Upper lobe of left lung (tissue), 4 donors: ENCODE measurements around the gene ZFYVE1.

ENCODE experiments used
- CTCF ChIP-seq, 6 experiments: fragments of 450-650 bp in 4 of 6; fragments of 200-600 bp in 2 of 6; sonication (generic) in 2 of 6; IDR thresholded peaks; one replicate each; pipeline ENCODE4 v1.5.1; 2016 to 2019; ENCODE audit warnings: antibody characterized with exemption in 6 of 6
- POLR2A ChIP-seq, 4 donors: fragments of 450-650 bp; IDR thresholded peaks; one replicate each; pipeline ENCODE4 v1.5.1; 2016 to 2017; ENCODE audit warnings: antibody characterized with exemption in 4 of 4, mild to moderate bottlenecking in 2 of 4
- POLR2AphosphoS5 ChIP-seq, 2 donors: sonication (generic); formaldehyde crosslinking; IDR thresholded peaks; one replicate each; pipeline ENCODE4 v1.5.1; 2017; ENCODE audit warnings: antibody characterized with exemption in 2 of 2

- TF ChIP-seq CTCF (IDR thresholded peaks at IDR 0.05) (no peak), POLR2A (IDR thresholded peaks at IDR 0.05) (no peak), POLR2AphosphoS5 (IDR thresholded peaks at IDR 0.05) (no peak)
These were observed 81.4 kb downstream of the ZFYVE1 start for GRCh38 chr14:72945356-72946027.
